ENCODE results near the gene KIAA0825.
A peak's percentile ranks its signal among the peaks of the same experiment; 100 is the strongest.

Gene KIAA0825

GRCh38 chr5:94618493-94619328, at the start of gene KIAA0825, which contains the start of gene SLF1:
Gene KIAA0825, minus strand, starts transcription at chr5:94618604. Its CDS starts 81,478 bp downstream, at chr5:94537126.
Gene SLF1, plus strand, starts transcription at chr5:94618669. Its CDS starts 10,142 bp downstream, at chr5:94628811.
- peak; percentile 70 to 77 for DNase-seq (ENCODE audit: low read depth in 2 of 2)

GRCh38 chr5:94667937-94668336, 49.5 kb upstream of the KIAA0825 start:
- no peak for DNase-seq (ENCODE audit: low read depth in 2 of 2)

- no peak for DNase-seq (ENCODE audit: low read depth in 2 of 2)
These were observed 42.7 kb upstream of the KIAA0825 start for GRCh38 chr5:94661086-94661485.

DNA sequence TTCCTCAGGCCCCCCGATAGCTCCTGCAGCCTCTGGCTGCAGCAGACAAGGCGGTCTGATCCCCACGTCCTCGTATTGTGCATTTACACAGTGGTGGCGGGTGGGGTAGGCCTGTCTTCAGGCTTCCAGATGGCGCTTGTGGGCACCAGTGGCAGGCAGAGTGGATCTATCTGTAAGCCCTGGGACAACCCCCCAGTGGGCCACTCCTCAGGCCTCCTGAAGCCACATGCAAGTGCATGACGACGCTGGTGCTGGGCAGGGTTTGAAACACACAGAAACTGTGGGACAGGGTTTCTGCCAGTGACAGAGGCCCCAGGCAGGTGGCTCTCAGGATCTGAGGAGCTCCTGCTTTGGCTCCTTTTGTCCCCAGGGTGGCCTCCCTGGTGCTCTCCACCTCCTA, 42.1 kb upstream of the KIAA0825 start:
- no peak for DNase-seq (ENCODE audit: low read depth in 2 of 2)

DNA sequence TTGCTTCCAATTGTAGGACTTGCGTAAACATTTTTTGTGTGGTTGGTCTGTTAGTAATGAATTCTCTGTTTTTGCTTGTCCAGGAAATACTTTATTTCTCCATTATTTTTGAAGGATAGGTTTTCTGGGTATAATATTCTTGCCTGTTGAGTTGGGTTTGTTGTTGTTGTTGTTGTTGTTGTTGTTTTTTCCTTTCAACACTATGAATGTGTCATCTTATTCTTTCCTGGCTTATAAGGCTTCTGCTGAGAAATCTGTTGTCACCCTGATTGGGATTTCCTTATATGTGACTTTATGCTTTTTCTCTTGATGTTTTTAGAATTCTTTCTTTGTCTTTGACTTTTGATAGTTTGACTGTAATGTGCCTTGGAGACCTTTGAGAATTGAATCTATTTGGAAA, 39.9 kb upstream of the KIAA0825 start:
- DNase-seq (ENCODE audit: low read depth in 2 of 2), result no peak

- no peak for DNase-seq (ENCODE audit: low read depth in 2 of 2)
These were observed 31.5 kb upstream of the KIAA0825 start for GRCh38 chr5:94649874-94650273.

DNA sequence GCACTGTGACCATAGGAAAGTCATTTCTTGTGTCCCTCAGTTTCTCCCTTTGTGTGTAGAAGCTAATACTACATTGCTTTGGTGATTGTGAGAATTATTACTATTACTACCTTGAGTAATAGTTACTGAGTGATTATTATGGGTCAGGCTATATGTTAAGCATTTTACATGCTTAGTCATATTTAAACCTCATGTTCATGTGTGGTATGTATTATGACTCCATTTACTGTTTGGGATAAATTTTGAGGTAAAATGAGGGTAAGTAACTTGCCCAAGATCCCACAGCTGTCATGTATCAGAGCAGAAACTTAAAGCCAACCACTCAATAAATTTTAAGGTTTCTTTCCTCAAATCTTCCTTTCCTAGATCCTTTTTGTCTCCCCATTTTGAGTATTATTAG, 28.4 kb upstream of the KIAA0825 start:
- DNase-seq (ENCODE audit: low read depth in 2 of 2), result no peak

DNA sequence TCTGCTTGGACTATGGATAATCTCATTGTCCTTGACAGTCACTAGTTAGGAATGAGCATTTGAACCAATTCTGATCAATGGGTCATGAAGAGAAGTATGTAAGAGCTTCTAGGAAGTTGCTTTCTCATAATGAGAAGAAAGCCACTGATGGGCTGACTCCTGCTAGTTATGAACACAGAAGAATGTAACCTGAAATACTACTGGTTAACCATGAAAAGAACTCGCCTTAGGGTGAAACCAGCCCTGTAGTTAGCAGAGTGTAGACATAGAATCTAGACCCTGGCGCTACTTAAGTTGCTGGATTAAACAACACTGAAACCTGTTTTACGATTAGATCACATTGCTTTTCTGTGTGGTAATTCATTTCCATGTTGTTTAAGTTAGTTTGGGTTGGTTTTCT, 26.6 kb upstream of the KIAA0825 start:
- DNase-seq (ENCODE audit: low read depth in 2 of 2), result no peak

DNA sequence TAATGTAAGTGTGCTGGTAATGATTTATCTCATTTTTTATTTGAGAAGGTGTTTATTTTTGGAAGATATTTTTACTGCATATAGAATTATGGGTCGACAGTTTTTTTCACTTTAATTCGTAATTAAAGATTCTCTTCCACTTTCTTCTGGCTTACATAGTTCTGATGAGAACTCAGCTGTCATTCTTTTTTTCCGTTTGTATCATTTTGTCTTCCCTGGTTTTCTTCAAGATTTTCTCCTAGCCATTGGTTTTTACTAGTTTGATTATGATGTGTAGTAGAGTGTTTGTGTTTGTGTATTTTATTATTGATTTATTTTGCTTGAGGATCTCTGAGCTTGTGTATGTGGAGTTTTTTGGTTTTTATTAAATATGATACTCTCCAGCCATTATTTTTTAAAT, 21.8 kb upstream of the KIAA0825 start:
- DNase-seq (ENCODE audit: low read depth in 2 of 2), result no peak

GRCh38 chr5:94632024-94632423, 13.6 kb upstream of the KIAA0825 start:
- no peak for DNase-seq (ENCODE audit: low read depth in 2 of 2)

DNA sequence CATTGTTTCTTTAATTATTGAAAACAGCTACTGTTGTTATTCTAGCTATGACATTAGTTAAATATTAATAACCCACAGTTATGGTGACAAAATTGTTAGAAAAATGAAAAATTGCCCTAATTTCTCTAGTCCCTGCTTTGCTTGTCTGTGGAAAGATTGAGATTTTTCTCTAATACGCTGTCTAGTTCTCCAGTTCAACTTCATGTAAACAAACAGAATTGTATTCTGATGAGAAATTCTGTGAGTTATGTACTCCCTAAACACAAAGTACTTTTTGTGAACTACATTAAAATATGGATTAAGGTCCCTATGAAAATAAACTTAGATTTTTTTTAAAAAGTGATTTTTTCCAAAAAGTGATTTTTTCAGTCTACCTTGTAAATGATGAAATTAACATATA, 8.8 kb upstream of the KIAA0825 start:
- DNase-seq (ENCODE audit: low read depth in 2 of 2), result no peak

- no peak for DNase-seq (ENCODE audit: low read depth in 2 of 2)
These were observed 5.5 kb upstream of the KIAA0825 start for GRCh38 chr5:94623877-94624276.

DNA sequence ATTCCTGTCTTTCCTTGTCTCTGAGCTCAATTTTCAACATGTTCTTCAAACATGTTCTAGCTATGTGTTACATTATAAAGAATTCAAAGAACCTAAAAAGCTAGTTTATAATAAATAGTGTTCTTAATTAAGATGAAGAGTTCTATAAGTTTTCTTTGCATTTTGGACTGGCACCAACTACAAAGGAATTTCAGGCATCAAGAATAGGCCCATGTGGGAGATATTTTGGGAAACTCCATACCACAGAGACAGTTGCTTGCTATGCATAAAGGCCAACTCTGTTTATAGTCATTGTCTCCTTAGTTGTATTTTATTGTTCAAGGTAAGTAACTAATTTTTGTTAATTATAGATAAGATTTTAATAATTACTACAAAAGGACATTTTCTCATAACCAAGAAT, 4.6 kb upstream of the KIAA0825 start:
- no peak for DNase-seq (ENCODE audit: low read depth in 2 of 2)

DNA sequence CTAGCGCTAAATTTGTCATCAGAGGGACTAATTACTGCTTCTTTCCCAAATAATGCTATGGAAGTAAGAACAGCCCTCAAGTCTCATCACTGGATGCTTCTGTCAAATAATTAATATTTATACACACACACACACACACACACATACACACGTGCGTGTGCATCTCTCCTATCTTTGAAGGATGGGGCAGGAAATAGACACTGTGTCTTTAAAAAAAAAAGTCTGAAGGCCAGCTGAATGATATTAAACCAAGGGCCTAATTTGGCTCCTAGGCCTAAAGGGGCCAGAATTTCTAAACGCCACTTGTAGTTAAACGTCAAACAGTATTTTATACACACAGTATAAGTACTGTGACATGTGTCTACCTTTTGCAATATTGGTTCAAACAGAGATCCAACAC, 3.4 kb upstream of the KIAA0825 start:
- no peak for DNase-seq (ENCODE audit: low read depth in 2 of 2)

DNA sequence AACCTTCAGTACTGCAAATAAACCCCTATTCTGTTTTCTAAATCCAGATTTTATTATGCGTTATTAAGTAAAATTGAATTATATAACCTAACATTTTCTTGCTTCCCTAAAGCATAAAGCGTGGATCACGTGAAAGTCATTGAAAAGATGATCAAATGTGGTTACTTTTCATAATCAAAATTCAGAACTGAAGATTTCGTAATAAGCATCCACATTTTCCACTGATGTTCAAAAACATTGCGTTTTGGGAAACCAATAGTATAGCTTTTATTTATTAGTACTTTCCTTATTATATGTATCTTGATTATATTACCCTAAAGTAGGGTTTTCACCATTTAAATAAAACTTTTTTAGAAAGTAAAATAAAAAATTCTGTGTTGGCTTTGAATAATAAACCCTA, 1.9 kb upstream of the KIAA0825 start:
- DNase-seq (ENCODE audit: low read depth in 2 of 2), result no peak

- no peak for DNase-seq (ENCODE audit: low read depth in 2 of 2)
These were observed 343 bp downstream of the KIAA0825 start for GRCh38 chr5:94618029-94618492.

DNA sequence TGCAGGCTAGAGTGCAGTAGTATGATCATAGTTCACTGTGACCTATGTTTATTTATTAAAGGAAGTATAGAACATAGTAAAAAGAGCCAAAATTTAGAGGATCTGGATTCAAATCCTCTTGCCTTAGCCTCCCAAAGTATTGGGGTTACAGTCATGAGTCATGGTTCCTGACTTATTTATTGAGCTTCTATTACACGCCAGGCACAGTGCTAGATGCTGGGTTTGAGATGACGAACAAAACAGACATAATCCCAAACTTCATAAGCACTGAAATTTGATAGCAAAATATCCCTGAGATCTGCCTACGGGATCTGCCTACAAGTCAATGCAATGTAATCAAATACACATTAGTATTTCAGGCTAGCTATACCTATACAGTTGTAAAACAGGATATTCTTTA, 2.5 kb downstream of the KIAA0825 start:
- DNase-seq (ENCODE audit: low read depth in 2 of 2), result no peak

DNA sequence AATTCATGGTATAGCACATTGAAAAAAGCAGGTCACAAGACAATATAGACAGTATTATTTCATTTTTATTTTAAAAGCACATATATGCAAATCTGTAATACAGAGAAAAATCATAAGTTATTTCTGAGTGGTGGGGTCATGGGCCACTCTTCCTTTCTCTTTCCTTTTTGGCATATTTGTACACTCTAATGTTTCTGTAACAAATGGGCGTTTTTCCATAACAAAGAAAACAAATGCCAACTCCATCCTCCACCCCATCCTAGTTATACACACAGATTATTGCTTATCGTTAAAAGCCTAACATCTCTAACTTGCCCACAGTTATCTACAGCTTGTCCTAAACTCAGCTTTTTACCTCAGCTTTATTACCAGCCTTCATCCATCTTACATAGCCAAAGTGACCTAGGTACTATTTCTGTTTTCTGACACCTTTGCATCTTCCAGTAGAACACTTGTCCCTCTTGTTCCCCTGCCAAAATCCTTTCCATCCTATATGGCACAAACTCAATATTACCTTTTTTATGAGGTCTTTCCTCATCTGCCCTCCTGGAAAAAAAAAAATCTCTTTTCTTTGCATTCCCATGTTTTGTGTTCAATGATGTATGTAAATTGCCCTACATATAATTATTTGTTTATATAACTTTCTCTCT, 4.1 kb downstream of the KIAA0825 start:
- DNase-seq (ENCODE audit: low read depth in 2 of 2), result no peak

DNA sequence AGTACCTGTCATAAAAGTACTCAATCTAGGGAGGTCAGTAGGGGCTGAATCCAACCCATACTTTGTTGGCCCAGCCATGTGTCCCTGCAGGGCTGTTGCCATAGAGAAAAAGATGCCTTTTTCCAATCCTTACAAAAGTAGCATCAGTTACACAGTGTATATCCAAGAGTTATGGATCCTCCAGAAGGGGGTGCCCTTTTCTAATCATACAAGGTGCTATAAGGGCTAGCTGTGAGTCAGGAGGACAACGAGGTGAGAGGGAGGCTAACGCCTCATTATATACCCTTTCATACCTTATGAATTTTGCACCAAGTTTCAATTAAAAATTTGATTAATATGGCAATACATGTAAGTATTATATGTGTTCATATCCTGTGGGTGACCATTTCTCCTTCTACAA, 4.8 kb downstream of the KIAA0825 start:
- DNase-seq (ENCODE audit: low read depth in 2 of 2), result no peak

DNA sequence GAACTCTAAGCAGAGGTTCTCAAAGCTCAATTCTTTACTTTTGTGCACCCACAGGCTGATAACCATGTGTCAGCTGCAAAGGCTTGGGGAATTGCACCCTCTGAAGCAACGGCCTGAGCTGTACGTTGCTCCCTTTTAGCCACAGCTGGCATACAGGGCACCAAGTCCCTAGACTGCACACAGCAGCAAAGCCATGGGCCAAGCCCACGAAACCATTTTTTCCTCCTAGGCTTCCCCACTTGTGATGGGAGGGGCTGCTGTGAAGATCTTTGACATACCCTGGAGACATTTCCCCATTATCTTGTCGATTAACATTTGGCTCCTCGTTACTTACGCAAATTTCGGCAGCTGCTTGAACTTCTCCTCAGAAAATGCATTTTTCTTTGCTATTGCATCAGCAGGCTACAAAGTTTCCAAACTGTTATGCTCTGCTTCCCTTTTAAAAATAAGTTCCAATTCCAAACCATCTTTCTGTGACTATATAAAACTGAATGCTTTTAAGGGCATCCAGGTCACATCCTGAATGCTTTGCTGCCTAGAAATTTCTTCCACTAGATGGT, 23.0 kb downstream of the KIAA0825 start:
- DNase-seq (ENCODE audit: low read depth in 2 of 2), result no peak

- DNase-seq (ENCODE audit: low read depth in 2 of 2), result no peak
These were observed 40.7 kb downstream of the KIAA0825 start for GRCh38 chr5:94577466-94578245.

DNA sequence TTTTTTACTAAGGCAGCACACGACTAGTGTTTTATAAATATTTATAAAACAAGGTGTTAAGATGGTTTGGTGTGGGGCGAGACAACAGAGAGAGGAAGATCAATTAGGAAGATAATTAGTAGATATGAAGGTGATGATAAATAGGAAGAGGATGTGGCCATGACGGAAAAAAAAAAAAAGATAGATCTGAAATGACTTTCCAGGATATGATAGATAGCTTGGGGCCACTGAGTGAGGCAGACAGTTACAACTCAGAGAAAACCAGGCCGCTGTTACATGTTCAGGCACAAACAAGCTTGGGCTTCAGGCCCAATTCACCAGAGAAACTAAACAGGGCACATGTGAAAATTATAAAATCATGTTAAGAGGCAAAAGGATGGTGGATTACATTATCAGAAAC, 43.2 kb downstream of the KIAA0825 start:
- no peak for DNase-seq (ENCODE audit: low read depth in 2 of 2)

Data from stimulated activated CD8-positive, alpha-beta memory T cell treated with anti-CD3 and anti-CD28 coated beads, Interleukin-7, amount 100 ng/mL, for 4 hours (primary cell).